Measurements from ENCODE around the gene BORCS8.

BORCS8 gene

GRCh38 chr19:19213426-19214158 is 21.6 kb upstream of the BORCS8 start:
- no peak for DNase-seq

DNA sequence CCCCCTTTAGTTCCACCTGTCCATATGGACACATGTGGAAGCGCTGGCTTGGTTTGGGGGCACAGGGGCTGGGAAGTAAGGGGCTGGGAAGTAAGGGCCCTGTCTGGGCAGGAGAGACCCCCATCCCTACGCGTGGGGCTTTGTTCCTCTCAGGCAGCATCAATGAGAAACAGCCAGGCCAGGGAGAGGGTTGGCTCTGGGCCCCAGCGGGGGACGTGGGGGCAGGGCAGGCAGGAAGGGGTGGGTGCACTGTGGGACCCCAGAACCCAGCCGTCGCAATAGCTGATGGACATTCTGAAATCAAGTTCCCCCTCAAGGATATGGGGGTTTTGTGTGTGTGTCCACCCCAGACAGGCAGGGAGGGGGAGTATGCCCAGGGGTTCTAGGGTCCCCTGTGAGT is 21.0 kb upstream of the BORCS8 start:
- no peak for DNase-seq

GRCh38 chr19:19211499-19212420 is 19.8 kb upstream of the BORCS8 start, which contains the start of gene NCAN:
Gene NCAN, plus strand, starts transcription at chr19:19211958. Its CDS starts 4,996 bp downstream, at chr19:19216954.
- DNase-seq: no peak

- DNase-seq: no peak
Observed at GRCh38 chr19:19209372-19209771, 17.4 kb upstream of the BORCS8 start.

GRCh38 chr19:19207637-19208572 is 16.0 kb upstream of the BORCS8 start:
- DNase-seq: no peak

- DNase-seq: no peak
Observed at GRCh38 chr19:19206938-19207337, 15.0 kb upstream of the BORCS8 start.

GRCh38 chr19:19205416-19206410 is 13.8 kb upstream of the BORCS8 start:
- DNase-seq: no peak

DNA sequence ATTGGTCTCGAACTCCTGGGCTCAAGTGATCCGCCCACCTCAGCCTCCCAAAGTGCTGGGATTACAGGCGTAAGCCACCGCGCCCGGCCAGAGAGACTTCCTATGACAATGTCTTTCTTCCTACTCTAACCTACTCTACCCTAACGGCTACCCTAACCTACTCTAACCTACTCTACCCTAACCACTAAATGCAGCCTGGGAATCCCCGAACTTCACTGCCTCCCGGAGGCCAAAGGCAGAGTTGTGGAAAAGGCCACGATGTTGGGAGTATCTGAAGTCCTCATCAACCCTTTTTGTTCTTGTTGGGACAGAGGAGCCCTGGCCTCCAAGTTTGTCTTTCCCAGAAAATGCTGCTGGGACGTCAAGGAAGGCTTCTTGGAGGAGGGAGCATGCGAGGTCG is 12.2 kb upstream of the BORCS8 start:
- DNase-seq: no peak

GRCh38 chr19:19203012-19203856 is 11.3 kb upstream of the BORCS8 start, which contains the start of gene NR2C2AP:
Gene NR2C2AP, minus strand, starts transcription at chr19:19203414. Its CDS starts 354 bp downstream, at chr19:19203060.
- DNase-seq: peak; percentile 95 to 96

GRCh38 chr19:19202707-19203011 is 10.7 kb upstream of the BORCS8 start:
- no peak for DNase-seq

DNA sequence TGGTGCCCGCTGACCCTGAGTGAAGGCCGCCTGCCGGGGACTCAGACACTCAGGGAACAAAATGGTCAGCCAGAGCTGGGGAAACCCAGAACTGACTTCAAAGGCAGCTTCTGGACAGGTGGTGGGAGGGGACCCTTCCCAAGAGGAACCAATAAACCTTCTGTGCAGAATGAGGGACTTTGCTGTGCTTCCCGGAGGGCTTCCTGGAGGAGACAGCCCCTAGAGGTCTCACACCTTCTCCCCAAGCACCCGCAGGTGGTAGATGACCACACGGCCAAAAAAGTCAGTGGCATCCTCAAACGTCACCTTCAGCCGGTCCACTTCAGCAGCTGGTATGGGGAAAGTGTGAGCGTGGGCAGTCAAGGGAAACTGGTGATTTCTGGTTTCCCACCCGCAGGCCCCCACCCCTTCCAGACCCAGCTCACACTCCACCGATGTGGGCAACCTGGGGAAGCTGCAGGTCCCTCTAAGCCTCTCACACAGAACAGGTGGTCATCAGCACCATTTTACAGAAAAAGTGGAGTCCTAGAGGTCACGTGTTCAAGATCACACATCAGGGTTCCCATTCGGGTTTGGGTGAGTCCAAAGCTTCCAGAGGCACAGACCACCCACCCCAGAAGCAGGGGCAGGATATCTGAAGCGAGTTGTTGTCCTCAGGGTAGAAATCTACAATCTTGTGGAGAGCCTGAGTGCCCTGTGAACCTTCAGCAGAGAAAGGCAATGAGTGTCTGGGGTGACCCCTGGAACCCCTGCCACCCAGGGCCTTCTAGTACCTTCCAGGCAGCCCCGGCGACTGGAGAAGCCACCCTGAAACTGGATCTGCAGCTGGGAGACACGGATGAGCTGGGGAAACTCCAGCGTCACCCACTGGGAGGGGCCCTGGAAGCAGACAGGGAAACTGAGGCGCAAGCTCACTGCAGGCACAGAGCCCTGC is 10.0 kb upstream of the BORCS8 start:
- no peak for DNase-seq

GRCh38 chr19:19193926-19194325 is 2.0 kb upstream of the BORCS8 start:
- no peak for DNase-seq

- DNase-seq: no peak
Observed at GRCh38 chr19:19192910-19193423, 1.0 kb upstream of the BORCS8 start.

- DNase-seq: no peak
Observed at GRCh38 chr19:19191768-19192077, 229 bp downstream of the BORCS8 start.

GRCh38 chr19:19186742-19187141 is 5.2 kb downstream of the BORCS8 start:
- DNase-seq: no peak

DNA sequence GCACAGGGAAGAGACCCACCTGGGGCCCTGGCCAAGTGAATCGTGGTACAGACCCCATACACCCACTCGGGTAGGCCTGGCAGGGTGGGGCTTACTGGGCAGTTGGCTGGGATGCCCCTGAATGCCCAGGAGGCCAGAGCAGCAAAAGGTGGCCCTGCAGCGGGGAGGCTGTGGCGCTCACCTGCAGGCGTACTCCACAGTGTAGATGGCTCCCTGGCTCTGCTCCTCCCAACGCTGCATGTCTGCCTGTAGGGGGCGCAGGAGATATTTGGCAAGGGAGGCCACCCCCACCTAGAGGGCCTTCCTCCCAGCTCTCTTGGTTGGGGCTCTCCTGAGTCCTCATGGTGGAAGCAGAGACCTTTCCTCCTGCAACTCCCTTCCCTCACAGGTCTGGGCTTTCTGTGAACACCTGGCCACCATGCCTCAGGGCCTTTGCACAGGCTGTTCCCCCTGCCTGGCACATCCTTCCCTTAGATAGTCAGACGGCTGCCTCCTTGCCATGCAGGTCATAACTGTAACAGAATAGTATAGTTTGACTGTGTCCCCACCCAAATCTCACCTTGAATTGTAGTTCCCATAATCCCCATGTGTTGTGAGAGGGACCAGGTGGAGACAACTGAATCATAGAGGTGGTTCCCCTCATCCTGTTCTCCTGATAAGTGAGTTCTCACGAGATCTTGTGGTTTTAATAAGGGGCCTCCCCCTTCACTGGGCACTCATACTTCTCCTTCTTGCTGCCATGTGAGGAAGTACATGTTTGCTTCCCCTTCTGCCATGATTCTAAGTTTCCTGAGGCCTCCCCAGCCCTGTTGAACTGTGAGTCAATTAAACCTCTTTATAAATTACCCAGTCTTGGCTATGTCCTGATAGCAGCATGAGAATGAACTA is 5.9 kb downstream of the BORCS8 start:
- DNase-seq: peak; percentile 59 to 80

DNA sequence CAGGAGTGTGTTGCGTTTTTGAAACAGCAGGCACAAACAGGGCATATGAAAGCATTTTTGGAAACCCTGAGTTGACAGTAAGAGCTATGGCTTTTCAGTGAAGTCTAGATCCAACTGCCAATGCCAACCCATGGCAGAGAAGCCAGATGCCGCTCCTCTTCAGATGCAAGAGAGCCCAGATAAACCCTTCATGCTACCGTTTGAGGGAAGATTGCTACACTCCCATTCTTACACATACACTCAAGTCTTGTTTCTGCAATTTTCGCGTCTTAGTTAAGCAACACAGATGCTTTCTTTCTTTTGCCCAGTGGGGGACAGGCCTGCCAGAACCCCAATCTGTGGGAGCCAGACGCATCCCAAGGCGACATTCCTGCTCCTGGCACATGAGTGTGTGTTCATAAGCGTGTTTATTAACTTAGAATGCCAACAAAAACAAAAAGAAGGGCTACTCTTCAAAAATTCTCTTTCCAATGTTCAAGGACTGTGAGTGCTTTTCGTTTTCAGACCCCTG is 10.4 kb downstream of the BORCS8 start:
- no peak for DNase-seq
